Hematopoietic multipotent progenitor cell treated with erythropoietin and hydrocortisone succinate and interleukin-3 and kit ligand, for 15 days (in vitro differentiated cells): ENCODE measurements around the gene CACNG4.

Source experiments
- DNase-seq: peaks from one replicate; pipeline ENCODE4 v3.0.0-alpha.2; 2015; ENCODE audit warnings: low spot score

CACNG4 gene

DNA sequence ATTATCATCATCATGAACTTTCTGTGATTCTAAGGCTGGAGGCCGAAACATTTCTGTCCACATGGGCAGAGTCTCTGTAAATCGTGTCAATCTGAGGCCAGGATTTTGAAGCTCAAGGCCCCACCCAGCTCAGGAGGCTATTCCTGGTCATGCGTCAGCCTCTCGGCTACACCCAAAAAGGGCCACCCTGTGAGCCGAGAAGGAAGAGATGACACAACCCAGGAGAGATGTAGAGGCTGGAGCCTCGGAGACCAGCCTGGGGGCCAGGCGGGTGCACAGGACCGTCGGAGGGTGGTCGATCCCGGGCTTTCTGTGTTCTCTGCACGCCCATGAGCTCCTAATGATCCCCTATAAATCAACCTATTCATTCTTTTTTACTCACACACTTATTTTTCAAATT lies 78.8 kb downstream of the CACNG4 start:
- DNase-seq, result no peak

DNA sequence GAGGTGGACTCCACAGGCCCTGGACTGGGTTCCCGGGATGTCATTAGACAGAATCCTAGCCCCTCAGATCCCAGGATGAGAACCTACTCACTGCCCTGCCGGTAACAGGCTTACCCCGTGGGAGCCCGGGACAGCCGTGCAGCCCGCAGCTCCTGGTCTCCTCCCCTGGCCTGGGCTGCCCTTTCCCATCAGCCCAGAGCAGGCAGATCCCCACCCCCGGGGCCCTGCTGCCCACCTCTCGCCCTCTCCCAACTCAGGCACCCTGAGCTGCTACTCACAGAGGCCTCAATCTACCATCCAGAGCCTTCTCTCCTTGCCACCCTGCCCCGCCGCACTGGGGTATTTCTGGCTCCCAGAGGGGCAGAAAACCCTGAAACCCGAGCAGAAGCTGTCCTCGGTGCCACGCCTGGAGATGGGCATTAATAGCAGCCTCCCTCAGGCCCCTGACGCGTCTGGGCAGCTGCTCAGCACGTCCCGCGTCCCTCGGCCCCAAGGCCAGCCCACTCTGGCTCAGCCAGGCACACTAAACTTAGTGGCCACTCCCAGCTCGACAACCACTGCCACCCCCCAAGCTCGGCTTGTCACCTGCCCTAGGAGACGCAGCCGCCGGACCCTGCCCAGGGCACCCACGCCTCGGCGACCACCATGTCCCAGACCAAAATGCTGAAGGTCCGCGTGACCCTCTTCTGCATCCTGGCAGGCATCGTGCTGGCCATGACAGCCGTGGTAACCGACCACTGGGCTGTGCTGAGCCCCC lies 79.7 kb downstream of the CACNG4 start, which contains the start of gene CACNG1:
Gene CACNG1, plus strand, starts transcription at position 539 of the 757 bp plus-strand sequence. Its CDS starts 107 bp downstream, at position 646.
- DNase-seq, result no peak

DNA sequence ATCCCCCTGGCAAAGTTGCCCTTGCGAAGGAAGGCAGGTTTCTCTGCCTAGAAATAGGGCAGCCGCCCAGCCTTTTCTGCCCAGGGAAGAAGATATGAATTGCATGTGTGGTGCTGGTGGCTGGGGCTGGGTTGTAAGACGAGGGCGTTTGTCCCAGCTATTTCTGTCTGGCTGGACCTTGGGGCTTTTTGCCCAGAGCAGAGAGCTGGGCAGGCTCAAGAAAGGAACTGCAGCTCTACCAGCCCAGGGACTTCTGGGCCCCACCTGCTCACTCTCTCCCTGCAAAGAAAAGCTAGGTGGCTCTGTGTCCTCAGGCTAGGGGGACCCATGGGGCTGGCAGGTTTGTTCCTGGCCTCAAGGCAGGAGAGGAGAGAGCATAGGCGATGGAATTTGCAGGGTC lies 80.4 kb downstream of the CACNG4 start:
- DNase-seq, result no peak

DNA sequence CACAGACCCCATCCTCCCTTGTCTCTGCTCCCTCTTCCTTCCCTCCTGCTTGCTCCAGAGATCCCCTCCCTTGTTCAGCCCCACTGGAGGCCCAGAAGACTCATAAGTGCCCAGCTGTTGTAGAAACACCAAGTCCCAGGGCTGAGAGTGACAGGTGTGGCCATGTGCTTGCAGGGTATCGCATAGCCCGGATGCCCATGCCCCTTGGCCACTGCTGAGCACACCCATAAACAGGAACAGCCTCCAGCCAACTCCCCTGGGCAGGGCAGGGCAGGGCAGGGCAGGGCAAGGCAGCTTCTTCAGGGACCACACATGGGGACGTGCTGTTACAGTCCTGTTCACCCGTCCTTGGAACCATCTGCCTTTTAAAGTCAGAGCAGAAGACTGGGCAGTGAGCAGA lies 81.9 kb downstream of the CACNG4 start:
- no peak for DNase-seq

DNA sequence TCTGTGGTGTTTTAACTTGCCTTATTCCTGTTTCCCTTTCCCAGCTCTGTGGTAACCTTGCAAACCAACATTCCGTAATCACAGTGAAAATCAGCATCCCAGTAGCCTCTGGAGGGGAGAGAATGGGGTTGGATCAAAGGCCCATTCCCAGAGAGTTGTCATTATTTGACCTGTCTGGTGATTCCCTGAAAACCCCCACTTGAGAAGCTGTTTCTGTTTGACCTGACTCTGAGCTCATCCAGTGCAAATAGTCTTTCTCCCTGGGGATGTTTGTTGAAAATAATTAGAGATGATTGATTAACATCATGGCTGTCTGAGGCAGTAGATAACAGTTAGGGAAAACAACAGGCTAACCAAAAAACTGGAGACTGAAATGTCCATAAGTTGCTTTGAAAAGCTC lies 82.9 kb downstream of the CACNG4 start:
- DNase-seq, result no peak

DNA sequence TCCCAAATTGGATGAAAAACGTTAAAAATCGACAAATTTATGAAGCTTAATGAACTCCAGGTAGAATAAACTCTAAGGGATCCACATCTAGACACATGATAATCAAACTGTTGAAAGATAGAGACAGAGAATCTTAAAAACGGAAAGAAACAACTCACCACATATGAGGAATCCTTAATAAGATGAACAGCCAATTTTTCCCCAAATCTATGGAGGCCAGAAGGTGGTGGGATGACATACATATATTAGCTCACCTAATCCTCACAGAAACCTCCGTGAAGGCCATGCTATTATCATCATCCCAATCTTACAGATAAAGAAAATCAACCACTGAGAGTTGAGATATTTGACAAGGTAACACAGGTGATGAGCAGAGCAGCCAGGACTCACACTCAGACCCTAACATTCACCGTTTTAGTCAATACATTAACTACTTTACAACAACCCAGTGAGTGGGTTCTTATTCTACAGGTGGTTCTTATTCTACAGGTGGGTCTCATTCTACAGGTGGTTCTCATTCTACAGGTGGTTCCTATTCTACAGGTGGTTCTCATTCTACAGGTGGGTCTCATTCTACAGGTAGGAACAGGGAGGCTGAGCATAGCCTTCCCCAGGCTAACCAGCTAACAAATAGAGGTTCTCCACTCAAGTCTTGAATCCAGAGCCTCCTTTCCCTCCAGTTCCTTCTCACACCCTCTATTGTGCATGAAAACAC lies 84.7 kb downstream of the CACNG4 start:
- DNase-seq, result no peak

DNA sequence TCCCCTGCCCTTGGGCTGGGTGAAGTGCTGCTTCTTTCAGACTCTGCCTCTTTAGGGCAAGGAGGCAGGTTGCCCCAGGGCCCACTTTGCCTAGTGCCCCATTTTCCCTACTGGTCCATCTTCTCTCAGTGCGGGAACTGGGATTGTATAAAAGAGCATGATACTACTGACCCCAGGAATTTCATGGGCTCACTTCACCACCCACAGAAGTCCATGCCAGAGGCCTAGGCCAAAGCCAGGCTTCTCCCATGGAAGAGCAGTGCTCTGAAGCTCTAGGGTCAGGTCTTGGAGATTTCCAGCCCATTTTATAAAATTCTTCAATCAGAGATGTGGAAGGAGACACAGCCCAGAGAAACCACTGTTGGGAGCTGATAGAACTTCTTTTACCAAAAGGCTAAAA lies 85.6 kb downstream of the CACNG4 start:
- no peak for DNase-seq

DNA sequence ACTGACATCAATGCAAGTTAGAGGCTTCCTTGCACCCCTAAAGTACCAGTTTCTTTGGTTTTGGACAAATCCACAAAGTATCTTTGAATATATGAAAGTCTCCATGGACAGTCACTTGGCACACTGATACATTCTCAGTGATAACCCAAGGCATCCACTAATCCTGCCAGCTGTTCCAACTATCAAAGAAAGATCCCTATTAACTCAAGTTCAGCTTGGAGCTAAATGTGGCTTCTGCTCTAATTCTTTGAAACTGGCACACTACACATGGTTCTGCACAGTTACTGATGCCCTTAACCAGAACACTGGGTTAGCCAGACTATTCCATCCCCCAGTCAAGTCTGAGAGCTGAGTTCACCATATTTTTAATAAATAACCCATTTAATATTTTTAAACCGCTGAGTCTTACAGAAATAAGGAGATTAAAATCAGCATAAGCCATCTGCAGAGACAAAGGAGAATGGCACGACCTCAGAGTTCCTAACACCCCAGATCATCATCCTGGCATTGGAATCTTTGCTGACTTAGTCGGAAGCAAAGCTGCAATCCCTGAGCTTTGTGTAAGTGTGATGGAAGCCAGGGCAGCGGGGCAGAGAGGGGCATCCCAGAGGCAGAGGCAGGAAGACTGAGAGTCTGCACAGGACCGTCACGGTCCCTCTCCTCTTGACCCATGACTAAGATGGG lies 86.1 kb downstream of the CACNG4 start:
- DNase-seq, result no peak

DNA sequence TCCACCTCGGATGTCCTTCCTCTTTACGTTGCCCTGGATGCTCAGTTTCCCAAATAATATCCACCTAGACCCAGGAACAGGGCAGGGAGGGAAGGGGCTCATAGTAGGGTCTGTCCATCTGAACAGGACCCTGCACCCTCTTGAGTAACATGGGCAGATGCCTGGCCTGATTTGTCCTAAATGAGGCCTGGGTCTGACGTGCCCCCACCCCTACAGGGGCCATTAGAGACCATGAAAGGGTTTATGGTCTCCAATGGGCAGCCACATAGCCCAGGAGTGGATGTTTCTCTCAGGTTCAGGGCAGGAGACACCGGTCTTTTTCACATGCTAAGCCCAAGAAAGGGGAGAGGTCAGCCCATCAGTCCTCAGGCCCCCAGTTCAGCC lies 86.6 kb downstream of the CACNG4 start:
- no peak for DNase-seq

DNA sequence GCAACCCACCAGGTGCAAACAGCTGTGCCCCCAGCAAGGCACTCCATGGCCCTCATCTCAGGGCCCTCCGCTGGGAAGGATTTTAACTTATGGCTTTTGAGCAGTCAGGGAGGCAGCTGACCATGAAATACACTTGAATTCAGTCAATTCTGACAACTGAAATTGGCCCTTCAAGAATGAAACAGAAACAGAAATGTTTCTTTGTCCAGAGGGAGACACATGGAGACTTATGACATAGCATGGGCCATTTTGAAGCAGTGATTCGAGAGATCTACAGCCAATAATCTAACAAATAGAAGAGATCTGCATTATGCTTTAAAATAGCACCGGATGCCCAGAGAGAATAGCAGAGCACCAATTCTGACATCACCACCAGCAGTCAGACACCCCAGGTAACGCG lies 87.3 kb downstream of the CACNG4 start:
- no peak for DNase-seq

DNA sequence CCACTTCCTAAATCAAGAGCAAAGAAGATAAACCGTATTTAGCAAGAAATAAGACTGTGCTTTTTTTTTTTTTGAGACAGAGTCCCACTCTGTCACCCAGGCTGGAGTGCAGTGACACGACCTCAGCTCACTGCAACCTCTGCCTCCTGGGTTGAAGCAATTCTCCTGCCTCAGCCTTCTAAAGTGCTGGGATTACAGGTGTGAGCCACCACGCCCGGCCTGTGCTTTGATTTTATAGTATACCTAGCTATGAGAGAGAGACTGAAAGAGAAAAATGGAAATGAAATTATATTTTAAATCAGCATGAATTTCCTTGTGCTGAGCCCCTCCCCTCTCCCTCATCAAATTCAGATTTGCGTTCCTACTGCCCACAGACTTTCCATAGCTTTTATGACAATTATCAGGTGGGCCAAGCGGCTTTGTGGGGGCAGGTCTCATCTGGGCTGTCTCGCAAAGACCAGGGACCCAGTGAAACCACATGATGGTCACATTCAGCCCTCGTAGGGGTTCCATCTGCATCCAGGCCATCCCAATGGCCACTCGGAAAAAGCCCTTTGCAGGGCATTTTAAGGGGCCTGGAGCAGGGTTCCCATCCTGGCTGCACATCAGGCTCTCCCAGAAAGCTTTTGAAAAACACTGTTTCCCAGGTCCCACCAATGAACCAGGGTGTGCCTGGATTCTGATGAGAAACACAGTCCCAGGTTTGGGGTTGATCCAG lies 88.4 kb downstream of the CACNG4 start:
- DNase-seq, result no peak

DNA sequence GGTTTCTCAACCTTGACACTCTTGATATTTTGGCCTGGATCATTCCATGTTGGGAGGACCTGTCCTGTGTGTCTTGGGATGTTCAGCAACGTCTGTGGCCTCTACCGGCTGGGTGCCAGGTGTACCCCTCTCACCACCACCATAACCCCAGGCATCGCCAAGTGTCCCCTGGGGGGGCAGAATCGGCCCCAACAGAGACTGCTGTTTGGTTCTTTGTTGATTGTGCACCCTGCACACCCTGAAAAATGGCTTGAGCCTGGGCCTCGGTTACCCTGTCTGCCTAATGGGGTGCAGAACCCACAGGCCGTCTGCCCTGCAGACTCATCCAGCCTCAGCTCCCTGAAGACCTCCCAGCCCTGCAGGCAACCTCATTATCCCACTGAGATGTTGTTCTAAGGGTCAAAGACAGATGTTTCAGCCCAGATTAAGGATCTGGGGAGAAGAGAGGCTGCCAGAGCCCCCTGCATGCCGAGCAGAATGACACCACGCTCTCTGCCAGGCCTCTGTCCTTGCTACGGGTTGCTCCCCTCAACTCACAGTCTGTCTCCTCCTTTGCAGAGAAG lies 89.0 kb downstream of the CACNG4 start:
- DNase-seq, result no peak

DNA sequence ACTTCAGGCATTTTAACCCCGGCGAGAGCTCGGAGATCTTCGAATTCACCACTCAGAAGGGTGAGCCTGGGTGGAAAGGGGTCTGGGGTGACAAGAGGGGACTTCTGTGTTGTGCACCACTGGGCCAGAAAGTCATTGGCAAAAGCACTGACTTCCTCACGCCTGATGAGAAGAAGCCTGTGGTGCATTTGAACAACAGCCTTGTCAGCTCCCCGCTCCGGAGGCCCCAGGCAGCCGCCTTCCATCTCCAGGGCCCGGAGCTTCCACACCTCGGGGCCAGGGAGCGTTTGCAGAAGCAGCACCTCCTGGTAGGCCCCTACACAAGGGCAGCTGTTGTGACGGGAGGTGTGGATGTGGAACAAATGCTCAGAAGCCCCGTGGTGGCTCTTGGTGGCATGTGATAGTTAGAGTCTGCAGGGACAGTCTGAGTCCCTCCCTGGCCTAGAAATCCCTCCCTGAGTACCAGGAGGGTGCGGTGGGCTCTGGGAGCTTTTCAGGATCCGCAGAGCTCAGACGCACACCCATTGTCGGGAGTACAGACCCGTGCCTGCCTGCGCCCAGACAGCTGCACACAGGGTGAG lies 89.6 kb downstream of the CACNG4 start:
- no peak for DNase-seq

DNA sequence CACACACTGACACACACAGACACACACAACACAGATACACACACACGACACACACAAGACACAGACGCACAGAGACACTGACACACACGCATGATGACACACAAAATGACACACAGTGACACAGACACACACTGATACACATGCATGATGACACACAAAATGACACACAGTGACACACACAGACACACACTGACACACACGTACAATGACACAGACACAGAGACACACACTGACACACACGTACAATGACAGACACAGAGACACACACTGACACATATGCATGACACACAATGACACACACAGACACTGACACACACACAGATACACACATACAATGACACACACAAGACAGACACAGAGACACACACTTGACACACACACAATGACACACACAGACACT lies 90.1 kb downstream of the CACNG4 start:
- DNase-seq, result no peak

DNA sequence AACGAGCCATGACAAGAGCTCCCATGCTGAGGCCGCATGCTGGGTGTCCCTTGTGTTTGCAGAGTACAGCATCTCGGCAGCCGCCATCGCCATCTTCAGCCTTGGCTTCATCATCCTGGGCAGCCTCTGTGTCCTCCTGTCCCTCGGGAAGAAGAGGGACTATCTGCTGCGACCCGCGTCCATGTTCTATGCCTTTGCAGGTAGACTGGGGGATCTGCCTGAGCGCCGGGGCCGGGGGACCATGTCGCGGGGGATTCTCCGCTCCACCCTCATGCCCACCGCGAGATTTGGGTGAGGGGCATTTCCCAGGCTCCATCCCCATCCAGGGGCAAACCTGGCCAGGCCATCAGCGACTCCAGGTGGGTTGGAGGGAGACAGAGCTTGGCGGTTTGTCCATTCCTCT lies 90.5 kb downstream of the CACNG4 start:
- DNase-seq, result no peak

DNA sequence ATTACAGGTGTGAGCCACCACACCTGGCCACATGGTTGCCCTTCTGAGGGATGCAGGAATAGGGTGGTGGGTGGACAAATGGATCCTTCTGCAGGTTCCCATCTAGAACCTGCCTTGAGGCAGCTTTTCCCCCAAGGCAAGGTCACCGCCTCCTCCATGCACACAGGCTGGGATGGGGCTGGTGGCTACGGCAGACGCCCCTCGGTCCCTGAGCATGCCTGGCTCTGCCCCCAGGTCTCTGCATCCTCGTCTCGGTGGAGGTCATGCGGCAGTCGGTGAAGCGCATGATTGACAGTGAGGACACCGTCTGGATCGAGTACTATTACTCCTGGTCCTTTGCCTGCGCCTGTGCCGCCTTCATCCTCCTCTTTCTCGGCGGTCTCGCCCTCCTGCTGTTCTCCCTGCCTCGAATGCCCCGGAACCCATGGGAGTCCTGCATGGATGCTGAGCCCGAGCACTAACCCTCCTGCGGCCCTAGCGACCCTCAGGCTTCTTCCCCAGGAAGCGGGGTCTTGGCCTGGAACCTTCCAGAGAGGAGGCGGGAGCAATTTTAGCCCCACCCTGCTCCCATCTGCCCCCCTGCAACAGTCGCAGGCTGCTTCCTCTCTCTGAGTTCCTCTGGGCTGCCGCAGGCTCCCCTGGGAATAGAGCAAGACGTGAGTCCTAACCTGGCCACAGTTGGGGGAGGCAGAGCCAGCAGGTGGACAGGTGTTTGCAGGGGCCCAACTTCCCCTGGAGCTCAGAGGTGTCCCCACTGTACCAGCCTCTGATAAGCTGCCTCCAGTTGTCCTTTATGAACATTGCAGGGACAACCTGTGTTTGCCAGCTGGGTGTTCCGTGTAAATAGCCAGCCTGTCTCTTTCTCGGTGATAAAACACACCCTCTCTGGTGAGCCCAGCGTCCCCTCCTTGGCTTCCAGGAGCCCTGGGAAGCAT lies 91.6 kb downstream of the CACNG4 start:
- no peak for DNase-seq

DNA sequence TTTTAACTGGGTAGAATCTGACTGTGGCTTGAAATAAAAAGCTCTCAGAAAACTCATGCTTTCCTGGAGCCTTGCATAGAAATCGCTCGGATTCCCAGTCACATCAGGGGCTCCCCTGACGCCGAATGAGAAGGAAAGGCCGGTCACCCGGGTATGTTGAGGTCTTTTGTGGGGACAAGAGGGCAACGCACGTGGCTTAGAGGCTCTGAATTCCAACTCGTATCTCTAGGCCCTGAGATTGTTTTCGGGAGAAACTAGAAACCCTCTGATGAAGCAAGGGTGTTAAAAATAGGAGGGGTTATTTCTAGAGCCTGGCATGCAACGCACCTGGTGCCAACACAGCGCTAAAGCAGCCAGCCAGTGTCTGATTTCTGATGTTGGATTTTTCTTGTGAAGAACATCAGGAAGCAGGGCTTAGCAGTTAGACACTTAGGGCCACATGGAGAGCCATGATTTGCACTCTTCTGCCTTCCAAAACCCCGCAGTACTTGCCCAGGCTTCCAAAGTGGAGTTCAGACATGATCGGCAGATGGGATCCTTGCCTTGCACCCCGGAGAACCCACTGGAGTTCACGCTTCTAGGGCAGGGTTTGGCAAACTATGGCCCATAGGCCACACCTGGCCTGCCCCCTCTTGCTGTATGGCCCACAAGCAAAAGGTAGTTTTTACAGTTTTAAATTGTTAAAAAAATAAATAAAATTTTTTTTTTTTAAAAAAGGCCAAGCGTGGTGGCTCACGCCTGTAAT lies 92.4 kb downstream of the CACNG4 start:
- DNase-seq, result no peak

DNA sequence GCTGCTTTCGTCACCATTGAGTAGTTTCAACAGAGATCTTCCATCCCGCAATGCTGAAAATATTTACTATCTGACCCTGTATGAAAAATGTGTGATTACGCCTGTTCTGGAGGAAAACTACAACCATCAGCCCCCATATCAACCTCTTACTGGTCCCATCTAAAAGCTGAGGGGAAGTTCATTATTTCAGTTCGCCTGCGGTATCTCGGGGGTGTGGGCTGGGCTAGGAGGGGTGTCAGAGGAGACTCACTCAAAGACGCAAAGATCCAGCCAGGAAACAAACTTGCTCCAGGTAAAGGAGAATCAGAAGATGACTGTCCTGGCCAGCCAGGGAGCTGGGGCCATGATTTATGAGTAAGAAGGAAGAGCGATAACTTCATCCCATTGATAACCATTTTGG lies 93.5 kb downstream of the CACNG4 start:
- DNase-seq, result no peak

DNA sequence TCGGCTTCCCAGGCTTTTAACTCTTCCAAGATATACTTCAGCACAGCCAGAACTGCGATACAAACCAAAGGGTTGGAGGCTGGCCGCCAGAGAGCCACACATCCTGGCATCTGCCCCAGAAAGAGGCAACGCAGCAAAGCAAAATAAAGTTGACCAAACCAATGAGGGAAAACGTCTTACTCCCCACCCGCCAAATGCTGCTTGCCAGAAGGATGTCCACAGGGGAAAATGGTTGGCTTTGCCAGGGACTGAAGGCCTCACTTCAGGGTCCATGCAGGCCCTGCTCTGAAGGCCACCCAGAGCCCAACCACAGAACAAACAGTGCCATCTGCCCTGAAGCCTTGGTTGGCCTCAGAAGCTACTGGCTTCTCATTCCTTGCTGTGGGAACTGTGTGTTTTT lies 94.9 kb downstream of the CACNG4 start:
- no peak for DNase-seq

DNA sequence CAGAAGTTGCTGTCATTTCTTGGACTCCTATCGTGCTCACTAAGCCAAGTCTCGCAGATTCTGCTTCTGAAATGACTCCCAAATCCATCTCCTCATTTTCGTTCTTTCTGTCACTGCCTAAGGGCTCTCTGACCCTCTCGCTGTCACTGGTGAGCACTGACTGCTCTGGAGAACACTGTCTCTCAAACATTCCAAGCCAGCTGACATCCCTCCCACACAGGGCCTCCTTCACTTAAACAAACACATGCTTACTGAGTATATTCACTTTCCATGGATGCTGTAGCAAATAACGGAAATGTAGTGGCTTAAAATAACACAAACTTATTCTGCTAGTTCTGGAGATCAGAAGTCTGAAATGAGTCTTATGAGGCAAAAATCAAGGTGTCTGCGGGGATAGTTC lies 98.6 kb downstream of the CACNG4 start:
- no peak for DNase-seq
